OCI-LY7 (cell line): ENCODE results near the gene DGKB.

ENCODE experiments used
- EZH2phosphoT487 ChIP-seq: fragments of 200-600 bp; sonication (generic); IDR thresholded peaks from 2 replicates; pipeline ENCODE4 v1.6.1; 2018; ENCODE audit warnings: low read depth, borderline replicate concordance, mild to moderate bottlenecking, mixed run types, antibody characterized with exemption, low read length, moderate library complexity, mixed read lengths
- TF ChIP-seq, protein P1 (sequence below): fragments of 200-600 bp; sonication (generic); conservative IDR thresholded peaks from 2 replicates; pipeline ENCODE4 v1.5.1; 2014; ENCODE audit warnings: mild to moderate bottlenecking, antibody characterized with exemption, low read length, moderate library complexity, mixed read lengths

DNA sequence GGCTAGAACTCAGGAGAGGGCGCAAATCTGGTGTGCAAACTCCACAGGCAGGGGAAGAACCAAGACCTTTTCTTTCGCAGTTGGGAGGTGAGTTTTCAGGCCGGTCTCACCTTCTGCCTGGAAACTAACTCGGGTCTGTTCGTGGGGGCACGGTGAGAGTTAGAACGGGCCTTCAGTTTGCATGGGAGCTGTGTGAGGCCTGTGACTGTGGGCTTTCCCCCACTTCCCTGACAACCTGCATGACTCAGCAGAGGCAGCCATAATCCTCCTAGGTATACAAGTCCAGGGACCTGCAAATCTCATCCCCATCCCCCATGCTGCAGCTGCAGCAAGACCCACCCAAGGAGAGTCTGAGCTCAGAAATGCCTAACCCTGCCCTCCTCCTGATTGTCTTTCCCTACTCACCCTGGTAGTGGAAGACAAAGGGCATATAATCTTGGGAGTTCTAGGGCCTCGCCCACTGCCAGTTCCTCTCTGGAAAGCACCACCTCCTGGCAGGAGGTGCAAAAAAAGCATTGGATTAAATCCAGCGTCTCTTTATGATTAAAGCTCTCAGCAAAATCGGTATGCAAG, 718.2 kb downstream of the DGKB start:
- TF ChIP-seq, protein P1, sequence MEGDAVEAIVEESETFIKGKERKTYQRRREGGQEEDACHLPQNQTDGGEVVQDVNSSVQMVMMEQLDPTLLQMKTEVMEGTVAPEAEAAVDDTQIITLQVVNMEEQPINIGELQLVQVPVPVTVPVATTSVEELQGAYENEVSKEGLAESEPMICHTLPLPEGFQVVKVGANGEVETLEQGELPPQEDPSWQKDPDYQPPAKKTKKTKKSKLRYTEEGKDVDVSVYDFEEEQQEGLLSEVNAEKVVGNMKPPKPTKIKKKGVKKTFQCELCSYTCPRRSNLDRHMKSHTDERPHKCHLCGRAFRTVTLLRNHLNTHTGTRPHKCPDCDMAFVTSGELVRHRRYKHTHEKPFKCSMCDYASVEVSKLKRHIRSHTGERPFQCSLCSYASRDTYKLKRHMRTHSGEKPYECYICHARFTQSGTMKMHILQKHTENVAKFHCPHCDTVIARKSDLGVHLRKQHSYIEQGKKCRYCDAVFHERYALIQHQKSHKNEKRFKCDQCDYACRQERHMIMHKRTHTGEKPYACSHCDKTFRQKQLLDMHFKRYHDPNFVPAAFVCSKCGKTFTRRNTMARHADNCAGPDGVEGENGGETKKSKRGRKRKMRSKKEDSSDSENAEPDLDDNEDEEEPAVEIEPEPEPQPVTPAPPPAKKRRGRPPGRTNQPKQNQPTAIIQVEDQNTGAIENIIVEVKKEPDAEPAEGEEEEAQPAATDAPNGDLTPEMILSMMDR: no peak
- TF ChIP-seq EZH2phosphoT487: no peak
